CD4-positive, alpha-beta T cell treated with Interleukin-15 for 4 hours (primary cell): ENCODE results near the gene FHOD1.

Source experiments
- DNase-seq: peaks from one replicate; pipeline ENCODE4 v3.0.0-alpha.2; 2020; ENCODE audit warnings: low spot score

FHOD1 gene

GRCh38 chr16:67277294-67277998 lies 30.2 kb upstream of the FHOD1 start:
- DNase-seq, result no peak

GRCh38 chr16:67275321-67275720 lies 28.0 kb upstream of the FHOD1 start:
- DNase-seq, result no peak

GRCh38 chr16:67271446-67271845 lies 24.2 kb upstream of the FHOD1 start:
- DNase-seq, result no peak

- DNase-seq, result no peak
Measured at GRCh38 chr16:67270931-67271338, 23.7 kb upstream of the FHOD1 start.

- no peak for DNase-seq
Measured at GRCh38 chr16:67269766-67270165, 22.5 kb upstream of the FHOD1 start.

GRCh38 chr16:67268136-67268579 lies 20.9 kb upstream of the FHOD1 start:
- no peak for DNase-seq

- DNase-seq, result no peak
Measured at GRCh38 chr16:67265834-67266233, 18.6 kb upstream of the FHOD1 start.

- no peak for DNase-seq
Measured at GRCh38 chr16:67264866-67265265, 17.6 kb upstream of the FHOD1 start.

- DNase-seq, result no peak
Measured at GRCh38 chr16:67264277-67264676, 17.0 kb upstream of the FHOD1 start.

- no peak for DNase-seq
Measured at GRCh38 chr16:67263201-67263600, 15.9 kb upstream of the FHOD1 start.

GRCh38 chr16:67260426-67261063 lies 13.3 kb upstream of the FHOD1 start:
- no peak for DNase-seq

- DNase-seq, result no peak
Measured at GRCh38 chr16:67259705-67260104, 12.4 kb upstream of the FHOD1 start.

GRCh38 chr16:67258161-67258835 lies 11.0 kb upstream of the FHOD1 start:
- DNase-seq, result no peak

GRCh38 chr16:67257486-67258160 lies 10.3 kb upstream of the FHOD1 start:
- DNase-seq, result no peak

- DNase-seq, result no peak
Measured at GRCh38 chr16:67256701-67257230, 9.5 kb upstream of the FHOD1 start.

GRCh38 chr16:67255553-67256221 lies 8.4 kb upstream of the FHOD1 start:
- no peak for DNase-seq

- DNase-seq, result no peak
Measured at GRCh38 chr16:67254801-67255552, 7.7 kb upstream of the FHOD1 start.

GRCh38 chr16:67252609-67253497 lies 5.6 kb upstream of the FHOD1 start:
- DNase-seq, result no peak

GRCh38 chr16:67250045-67250327 lies 2.7 kb upstream of the FHOD1 start:
- no peak for DNase-seq
